Measurements from ENCODE around the gene SETD1B.

The SETD1B gene

GRCh38 chr12:121822393-121823100 lies 18.7 kb downstream of the SETD1B start:
- no peak for TF ChIP-seq CTCF (IDR thresholded peaks at IDR 0.05; ENCODE audit: insufficient read depth, low read depth, low read length, missing control alignments)
- no peak overlapping the region for H3K4me3 ChIP-seq (ENCODE audit: low read depth, low read length)
- DNase-seq (ENCODE audit: low read depth) = no peak

- H3K4me3 ChIP-seq (ENCODE audit: low read depth, low read length) = no peak overlapping the region
- no peak for TF ChIP-seq CTCF (IDR thresholded peaks at IDR 0.05; ENCODE audit: insufficient read depth, low read depth, low read length, missing control alignments)
- no peak for DNase-seq (ENCODE audit: low read depth)
These were observed 19.4 kb downstream of the SETD1B start for GRCh38 chr12:121823101-121823726.

- no peak for TF ChIP-seq CTCF (IDR thresholded peaks at IDR 0.05; ENCODE audit: insufficient read depth, low read depth, low read length, missing control alignments)
- DNase-seq (ENCODE audit: low read depth) = no peak
- H3K4me3 ChIP-seq (ENCODE audit: low read depth, low read length) = no peak overlapping the region
These were observed 19.9 kb downstream of the SETD1B start for GRCh38 chr12:121823727-121824115.

GRCh38 chr12:121825041-121825523 lies 21.3 kb downstream of the SETD1B start:
- no peak for DNase-seq (ENCODE audit: low read depth)
- no peak overlapping the region for H3K4me3 ChIP-seq (ENCODE audit: low read depth, low read length)
- no peak for TF ChIP-seq CTCF (IDR thresholded peaks at IDR 0.05; ENCODE audit: insufficient read depth, low read depth, low read length, missing control alignments)

GRCh38 chr12:121826318-121827150 lies 22.7 kb downstream of the SETD1B start:
- no peak overlapping the region for H3K4me3 ChIP-seq (ENCODE audit: low read depth, low read length)
- no peak for TF ChIP-seq CTCF (IDR thresholded peaks at IDR 0.05; ENCODE audit: insufficient read depth, low read depth, low read length, missing control alignments)
- DNase-seq (ENCODE audit: low read depth) = no peak

- TF ChIP-seq CTCF (IDR thresholded peaks at IDR 0.05; ENCODE audit: insufficient read depth, low read depth, low read length, missing control alignments) = no peak
- no peak for DNase-seq (ENCODE audit: low read depth)
- no peak overlapping the region for H3K4me3 ChIP-seq (ENCODE audit: low read depth, low read length)
These were observed 23.7 kb downstream of the SETD1B start for GRCh38 chr12:121827351-121828099.
